ENCODE data around the gene LIMS1.
"Not testable (repeated sequence)": the region's sequence is repeated elsewhere in the genome, so short reads cannot be mapped to it uniquely, and the experiment has no call there.

Gene LIMS1

DNA sequence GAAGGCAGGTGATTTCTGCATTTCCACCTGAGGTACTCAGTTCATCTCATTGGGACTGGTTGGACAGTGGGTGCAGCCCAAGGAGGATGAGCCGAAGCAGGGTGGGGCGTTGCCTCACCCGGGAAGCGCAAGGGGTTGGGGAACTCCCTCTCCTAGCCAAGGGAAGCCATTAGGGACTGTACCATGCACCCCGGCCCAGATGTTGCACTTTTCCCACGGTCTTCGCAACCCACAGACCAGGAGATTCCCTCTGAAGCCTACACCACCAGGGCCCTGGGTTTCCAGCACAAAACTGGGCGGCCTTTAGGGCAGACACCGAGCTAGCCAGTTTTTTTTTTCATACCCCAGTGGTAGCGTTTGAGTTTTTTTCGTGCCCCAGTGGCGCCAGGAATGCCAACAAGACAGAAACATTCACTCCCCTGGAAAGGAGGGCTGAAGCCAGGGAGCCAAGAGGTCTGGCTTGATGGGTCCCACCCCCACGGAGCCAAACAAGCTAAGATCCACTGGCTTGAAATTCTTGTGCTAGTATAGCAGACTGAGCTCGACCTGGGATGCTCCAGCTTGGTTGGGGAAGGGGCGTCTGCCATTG lies 109.1 kb downstream of the LIMS1 start:
- no peak for DNase-seq (ENCODE audit: low read depth)
- no peak for TF ChIP-seq CTCF (IDR thresholded peaks at IDR 0.05; ENCODE audit: control insufficient read depth, extremely low read depth, insufficient read depth)
- no peak overlapping the region for H3K4me3 ChIP-seq (ENCODE audit: low read depth, low read length)

GRCh38 chr2:108643862-108644261 lies 109.6 kb downstream of the LIMS1 start:
- not testable (repeated sequence) for H3K4me3 ChIP-seq (ENCODE audit: low read depth, low read length); DNase-seq (ENCODE audit: low read depth)

DNA sequence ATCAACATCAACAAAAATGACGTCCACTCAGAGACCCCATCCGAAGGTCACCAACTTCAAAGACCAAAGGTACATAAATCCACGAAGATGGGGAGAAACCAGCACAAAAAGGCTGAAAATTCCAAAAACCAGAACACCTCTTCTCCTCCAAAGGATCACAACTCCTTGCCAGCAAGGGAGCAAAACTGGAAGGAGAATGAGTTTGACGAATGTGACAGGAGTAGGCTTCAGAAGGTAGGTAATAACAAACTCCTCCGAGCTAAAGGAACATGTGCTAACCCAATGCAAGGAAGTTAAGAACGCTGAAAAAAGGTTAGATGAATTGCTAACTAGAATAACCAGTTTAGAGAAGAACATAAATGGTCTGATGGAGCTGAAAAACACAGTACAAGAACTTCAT lies 110.2 kb downstream of the LIMS1 start:
- not testable (repeated sequence) for H3K4me3 ChIP-seq (ENCODE audit: low read depth, low read length); DNase-seq (ENCODE audit: low read depth)

- DNase-seq (ENCODE audit: low read depth); H3K4me3 ChIP-seq (ENCODE audit: low read depth, low read length): not testable (repeated sequence)
These were observed 114.5 kb downstream of the LIMS1 start for GRCh38 chr2:108648796-108649195.

DNA sequence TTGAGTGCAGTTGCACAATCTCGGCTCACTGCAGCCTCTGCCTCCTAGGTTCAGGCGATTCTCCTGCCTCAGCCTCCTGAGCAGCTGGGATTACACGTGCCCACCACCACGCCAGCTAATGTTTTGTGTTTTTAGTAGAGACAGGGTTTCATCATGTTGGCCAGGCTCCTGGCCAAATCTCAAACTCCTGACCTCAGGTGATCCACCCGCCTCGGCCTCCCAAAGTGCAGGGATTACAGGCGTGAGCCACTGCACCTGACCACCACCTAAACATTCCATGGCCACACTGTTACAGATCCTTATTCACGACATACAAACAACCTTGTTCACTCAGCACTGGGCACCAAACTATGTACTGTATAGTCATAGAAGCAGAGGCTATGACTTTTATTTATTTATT lies 116.2 kb downstream of the LIMS1 start:
- not testable (repeated sequence) for DNase-seq (ENCODE audit: low read depth); H3K4me3 ChIP-seq (ENCODE audit: low read depth, low read length)

- not testable (repeated sequence) for DNase-seq (ENCODE audit: low read depth); H3K4me3 ChIP-seq (ENCODE audit: low read depth, low read length)
These were observed 117.2 kb downstream of the LIMS1 start for GRCh38 chr2:108651468-108651867.

DNA sequence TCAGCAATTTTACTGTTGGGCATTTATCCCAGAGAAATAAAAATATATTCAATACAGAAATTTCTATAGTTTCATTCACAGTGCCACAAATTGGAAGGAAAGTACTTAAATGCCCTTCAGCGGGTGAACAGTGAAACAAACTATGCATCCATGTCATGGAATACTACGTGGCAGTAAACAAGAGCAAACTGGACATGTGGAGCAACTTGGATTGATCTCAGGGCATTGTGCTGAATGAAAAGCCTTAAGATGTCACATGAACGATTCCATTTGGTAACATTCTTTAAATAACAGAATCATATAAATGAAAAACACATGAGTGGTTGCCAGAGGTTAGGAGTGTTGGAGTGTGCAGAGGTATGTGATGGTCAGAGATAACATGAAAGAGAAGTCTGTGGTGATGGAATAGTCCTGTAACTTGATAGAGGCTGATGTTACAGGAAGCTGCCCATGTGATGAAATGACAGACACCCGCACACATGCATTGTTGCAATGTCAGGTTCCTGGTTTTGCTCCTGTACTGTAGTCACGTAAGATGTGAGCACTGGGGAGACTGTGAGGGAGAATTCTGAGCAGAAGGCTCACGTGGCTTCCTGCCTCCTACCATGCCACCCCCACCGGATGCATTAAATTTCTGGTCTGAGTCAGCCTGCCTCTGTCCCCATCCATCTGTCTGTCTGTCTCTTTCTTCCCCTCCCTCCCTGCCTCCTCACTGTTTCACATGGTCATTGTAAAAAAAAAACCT lies 118.1 kb downstream of the LIMS1 start:
- DNase-seq (ENCODE audit: low read depth); H3K4me3 ChIP-seq (ENCODE audit: low read depth, low read length): not testable (repeated sequence)

DNA sequence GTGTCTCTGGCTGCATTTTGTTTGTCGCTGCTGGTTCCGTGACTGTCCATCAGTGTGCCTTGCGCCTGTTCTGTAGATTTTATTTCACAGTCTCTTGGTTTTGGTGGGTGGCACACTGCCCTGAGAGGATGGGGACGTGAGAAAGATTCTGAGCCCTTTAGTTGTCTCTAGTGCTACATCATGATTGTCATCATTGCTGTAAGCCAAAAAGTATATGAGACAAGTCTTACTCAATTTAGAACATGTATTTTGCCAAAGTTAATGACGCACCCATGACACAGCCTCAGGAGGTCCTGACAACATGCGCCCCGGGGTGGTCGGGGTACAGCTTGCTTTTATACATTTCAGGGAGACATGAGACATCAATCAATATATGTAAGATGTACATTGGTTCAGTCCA lies 119.2 kb downstream of the LIMS1 start:
- DNase-seq (ENCODE audit: low read depth); H3K4me3 ChIP-seq (ENCODE audit: low read depth, low read length): not testable (repeated sequence)

DNA sequence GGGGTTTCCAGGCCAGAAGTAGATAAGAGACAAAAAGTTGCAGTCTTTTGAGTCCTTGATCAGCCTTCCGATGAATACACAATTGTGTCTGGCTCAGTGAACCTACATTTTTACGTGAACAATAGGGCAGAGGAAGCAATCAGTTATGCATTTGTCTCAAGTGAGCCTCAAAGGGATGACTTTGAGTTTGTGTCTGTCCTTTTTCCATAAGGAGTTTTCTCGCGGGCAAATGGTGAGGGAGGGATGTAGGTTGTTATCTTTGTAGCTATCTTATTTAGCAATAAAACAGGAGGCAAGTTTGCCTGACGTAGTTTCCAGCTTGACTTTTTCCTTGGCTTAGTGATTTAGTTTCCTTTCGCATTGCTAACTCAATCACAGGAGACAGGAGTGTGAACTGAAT lies 119.6 kb downstream of the LIMS1 start:
- not testable (repeated sequence) for DNase-seq (ENCODE audit: low read depth)

GRCh38 chr2:108654521-108655125 lies 120.4 kb downstream of the LIMS1 start:
- not testable (repeated sequence) for H3K4me3 ChIP-seq (ENCODE audit: low read depth, low read length); DNase-seq (ENCODE audit: low read depth)

More for the DNA sequence above, 119.6 kb downstream of the LIMS1 start:
- not testable (repeated sequence) for H3K4me3 ChIP-seq (ENCODE audit: low read depth, low read length)

- DNase-seq (ENCODE audit: low read depth); H3K4me3 ChIP-seq (ENCODE audit: low read depth, low read length): not testable (repeated sequence)
These were observed 121.0 kb downstream of the LIMS1 start for GRCh38 chr2:108655270-108655669.

DNA sequence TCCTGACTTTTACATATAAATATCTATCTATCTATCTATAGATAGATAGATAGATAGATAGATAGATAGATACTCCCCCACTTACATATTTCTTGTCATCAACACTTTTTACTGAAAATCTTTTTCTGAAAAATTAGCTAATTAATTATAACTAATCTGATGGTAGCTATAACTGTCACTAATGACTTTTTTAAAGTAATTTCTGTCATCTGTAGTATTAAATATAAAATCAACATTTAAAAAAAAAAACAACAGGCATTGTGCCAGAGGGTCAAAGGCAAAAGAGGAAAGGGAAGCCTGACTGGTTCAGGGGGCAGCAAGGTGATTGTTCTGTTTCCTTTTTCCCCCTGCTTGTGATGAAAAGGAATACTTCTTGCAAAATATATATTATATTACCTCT lies 122.0 kb downstream of the LIMS1 start:
- DNase-seq (ENCODE audit: low read depth); H3K4me3 ChIP-seq (ENCODE audit: low read depth, low read length): not testable (repeated sequence)

- H3K4me3 ChIP-seq (ENCODE audit: low read depth, low read length); DNase-seq (ENCODE audit: low read depth): not testable (repeated sequence)
These were observed 123.2 kb downstream of the LIMS1 start for GRCh38 chr2:108657517-108657916.

GRCh38 chr2:108658553-108658952 lies 124.3 kb downstream of the LIMS1 start:
- H3K4me3 ChIP-seq (ENCODE audit: low read depth, low read length); DNase-seq (ENCODE audit: low read depth): not testable (repeated sequence)

- H3K4me3 ChIP-seq (ENCODE audit: low read depth, low read length); DNase-seq (ENCODE audit: low read depth): not testable (repeated sequence)
These were observed 127.2 kb downstream of the LIMS1 start for GRCh38 chr2:108661493-108661892.

DNA sequence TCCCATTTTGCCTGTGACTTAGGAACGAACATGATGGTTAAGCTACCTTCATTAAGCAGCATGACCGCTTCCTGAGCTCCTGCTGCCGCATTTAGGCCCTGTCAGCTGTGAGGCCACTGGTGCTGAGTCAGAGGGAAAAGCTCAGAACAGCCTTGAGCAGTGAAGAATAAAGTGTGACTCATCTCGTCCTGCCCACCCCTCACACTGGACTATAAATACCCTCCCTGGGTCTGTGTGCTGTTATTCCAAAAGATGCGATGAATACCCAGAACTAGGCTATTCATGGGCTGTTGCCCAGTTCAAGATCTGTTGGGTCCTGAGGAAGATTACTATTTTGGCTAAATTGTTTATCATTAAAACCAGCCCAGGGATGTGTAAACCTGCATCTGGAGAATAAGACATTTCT lies 127.9 kb downstream of the LIMS1 start:
- H3K4me3 ChIP-seq (ENCODE audit: low read depth, low read length); DNase-seq (ENCODE audit: low read depth): not testable (repeated sequence)

- H3K4me3 ChIP-seq (ENCODE audit: low read depth, low read length); DNase-seq (ENCODE audit: low read depth): not testable (repeated sequence)
These were observed 129.1 kb downstream of the LIMS1 start for GRCh38 chr2:108663346-108663745.

DNA sequence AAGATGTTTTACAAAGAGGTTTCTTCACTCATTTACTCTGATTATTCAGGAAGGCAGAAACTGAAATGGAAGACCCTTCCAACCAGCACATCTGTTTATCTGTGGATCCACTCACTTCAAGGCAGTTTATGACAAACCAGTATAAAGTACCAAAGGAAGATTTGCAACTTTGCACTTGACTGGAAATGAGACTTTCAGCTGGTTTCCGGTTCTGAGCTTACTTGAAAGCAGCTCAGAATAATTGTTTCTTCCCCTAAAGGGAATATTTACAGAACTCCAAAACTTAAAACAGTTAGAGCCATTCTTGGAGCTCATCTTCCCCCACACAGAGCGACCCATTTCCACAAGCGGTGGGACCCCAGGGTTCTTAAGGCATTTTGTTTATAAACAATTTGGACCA lies 129.8 kb downstream of the LIMS1 start:
- H3K4me3 ChIP-seq (ENCODE audit: low read depth, low read length); DNase-seq (ENCODE audit: low read depth): not testable (repeated sequence)

DNA sequence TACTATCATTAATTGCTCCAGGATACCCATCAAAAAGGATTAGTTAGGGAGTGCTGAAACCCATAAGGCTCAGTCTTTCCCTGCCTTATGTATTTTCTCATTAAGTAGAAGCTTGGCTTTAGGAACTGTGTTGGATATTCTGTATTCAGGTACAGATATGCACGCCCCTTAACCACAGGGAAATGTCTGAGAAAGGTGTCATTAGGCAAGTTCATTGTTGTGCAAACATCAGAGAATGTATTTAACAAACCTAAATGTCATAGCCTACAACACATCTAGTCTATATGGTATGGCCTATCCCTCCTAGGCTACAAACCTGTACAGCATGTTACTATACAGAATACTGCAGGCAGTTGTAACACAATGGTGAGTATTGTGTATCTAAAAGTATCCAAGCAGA lies 130.7 kb downstream of the LIMS1 start:
- H3K4me3 ChIP-seq (ENCODE audit: low read depth, low read length); DNase-seq (ENCODE audit: low read depth): not testable (repeated sequence)
